ENCODE results near the gene PCDHGA2. TPM values are rescaled to one million over a fixed set of nuclear protein-coding genes. Genes with fewer than 3 reads are reported as not detected.
"Not testable (repeated sequence)": the region's sequence is repeated elsewhere in the genome, so short reads cannot be mapped to it uniquely, and the experiment has no call there.

Gene PCDHGA2
- polyA plus RNA-seq, 3 donors = 6.0 to 7.0 (median 6.8) TPM

- not testable (repeated sequence) for DNase-seq (ENCODE audit: low read depth in 3 of 3, low spot score in 2 of 3)
Measured at GRCh38 chr5:141375444-141376155, 37.0 kb downstream of the PCDHGA2 start.

GRCh38 chr5:141382469-141383294 is 44.1 kb downstream of the PCDHGA2 start, which contains the start of gene PCDHGA7:
TSS of gene PCDHGA7 (plus strand) at chr5:141382742. CDS start at chr5:141382900, 158 bp downstream.
- no peak for DNase-seq (ENCODE audit: low read depth in 3 of 3, low spot score in 2 of 3)

- DNase-seq (ENCODE audit: low read depth in 3 of 3, low spot score in 2 of 3) = no peak
Measured at GRCh38 chr5:141383345-141383744, 44.8 kb downstream of the PCDHGA2 start.

DNA sequence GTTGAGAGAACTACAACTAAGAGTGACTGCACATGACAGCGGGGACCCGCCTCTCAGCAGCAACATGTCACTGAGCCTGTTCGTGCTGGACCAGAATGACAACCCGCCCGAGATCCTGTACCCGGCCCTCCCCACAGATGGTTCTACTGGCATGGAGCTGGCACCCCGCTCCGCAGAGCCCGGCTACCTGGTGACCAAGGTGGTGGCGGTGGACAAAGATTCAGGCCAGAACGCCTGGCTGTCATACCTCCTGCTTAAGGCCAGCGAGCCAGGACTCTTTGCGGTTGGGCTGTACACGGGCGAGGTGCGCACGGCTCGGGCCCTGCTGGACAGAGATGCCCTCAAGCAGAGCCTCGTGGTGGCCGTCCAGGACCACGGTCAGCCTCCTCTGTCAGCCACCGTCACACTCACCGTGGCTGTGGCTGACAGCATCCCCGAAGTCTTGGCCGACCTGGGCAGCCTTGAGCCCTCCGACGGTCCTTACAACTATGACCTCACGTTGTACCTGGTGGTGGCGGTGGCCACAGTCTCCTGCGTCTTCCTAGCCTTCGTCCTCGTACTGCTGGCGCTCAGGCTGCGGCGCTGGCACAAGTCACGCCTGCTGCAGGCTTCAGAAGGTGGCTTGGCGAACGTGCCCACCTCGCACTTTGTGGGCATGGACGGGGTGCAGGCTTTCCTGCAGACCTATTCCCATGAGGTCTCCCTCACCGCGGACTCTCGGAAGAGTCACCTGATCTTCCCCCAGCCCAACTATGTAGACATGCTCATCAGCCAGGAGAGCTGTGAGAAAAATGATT is 46.1 kb downstream of the PCDHGA2 start:
- DNase-seq (ENCODE audit: low read depth in 3 of 3, low spot score in 2 of 3) = no peak

DNA sequence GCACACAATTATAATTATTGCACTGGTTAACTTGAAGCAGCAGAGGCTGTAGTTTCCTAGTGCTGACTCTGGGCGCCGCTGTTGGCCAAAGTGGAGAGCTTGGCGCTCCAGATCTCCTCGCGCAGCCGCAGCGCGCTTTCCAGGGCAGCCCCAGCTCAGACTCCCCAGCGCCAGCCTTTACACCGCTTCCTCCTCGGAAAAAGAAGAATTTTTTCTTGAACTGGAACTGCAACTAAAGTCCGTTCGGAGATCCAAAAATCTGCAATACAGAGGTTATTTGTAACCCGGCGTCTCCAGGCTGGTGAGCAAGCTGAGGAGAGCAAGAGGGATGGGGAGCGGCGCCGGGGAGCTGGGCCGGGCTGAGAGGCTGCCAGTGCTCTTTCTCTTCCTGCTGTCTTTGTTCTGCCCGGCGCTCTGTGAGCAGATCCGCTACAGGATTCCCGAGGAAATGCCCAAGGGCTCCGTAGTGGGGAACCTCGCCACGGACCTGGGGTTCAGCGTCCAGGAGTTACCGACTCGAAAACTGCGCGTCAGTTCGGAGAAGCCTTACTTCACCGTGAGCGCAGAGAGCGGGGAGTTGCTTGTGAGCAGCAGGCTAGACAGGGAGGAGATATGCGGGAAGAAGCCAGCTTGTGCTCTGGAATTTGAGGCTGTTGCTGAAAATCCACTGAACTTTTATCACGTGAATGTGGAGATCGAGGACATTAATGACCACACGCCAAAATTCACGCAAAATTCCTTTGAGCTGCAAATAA is 49.2 kb downstream of the PCDHGA2 start, which contains the start of gene PCDHGB4:
PCDHGB4 (plus strand) TSS at position 142 of the 755 bp plus-strand sequence; CDS start at position 329, 187 bp downstream.
- not testable (repeated sequence) for DNase-seq (ENCODE audit: low read depth in 3 of 3, low spot score in 2 of 3)

DNA sequence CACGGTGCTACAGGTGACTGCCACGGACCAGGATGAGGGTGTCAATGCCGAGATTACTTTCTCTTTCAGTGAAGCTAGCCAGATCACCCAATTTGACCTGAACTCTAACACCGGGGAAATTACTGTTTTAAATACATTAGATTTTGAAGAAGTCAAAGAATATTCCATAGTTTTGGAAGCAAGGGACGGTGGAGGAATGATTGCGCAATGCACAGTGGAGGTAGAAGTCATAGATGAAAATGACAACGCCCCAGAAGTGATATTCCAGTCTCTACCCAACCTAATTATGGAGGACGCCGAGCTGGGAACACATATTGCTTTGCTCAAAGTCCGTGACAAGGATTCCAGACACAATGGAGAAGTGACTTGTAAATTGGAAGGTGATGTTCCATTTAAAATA is 50.1 kb downstream of the PCDHGA2 start:
- no peak for DNase-seq (ENCODE audit: low read depth in 3 of 3, low spot score in 2 of 3)

DNA sequence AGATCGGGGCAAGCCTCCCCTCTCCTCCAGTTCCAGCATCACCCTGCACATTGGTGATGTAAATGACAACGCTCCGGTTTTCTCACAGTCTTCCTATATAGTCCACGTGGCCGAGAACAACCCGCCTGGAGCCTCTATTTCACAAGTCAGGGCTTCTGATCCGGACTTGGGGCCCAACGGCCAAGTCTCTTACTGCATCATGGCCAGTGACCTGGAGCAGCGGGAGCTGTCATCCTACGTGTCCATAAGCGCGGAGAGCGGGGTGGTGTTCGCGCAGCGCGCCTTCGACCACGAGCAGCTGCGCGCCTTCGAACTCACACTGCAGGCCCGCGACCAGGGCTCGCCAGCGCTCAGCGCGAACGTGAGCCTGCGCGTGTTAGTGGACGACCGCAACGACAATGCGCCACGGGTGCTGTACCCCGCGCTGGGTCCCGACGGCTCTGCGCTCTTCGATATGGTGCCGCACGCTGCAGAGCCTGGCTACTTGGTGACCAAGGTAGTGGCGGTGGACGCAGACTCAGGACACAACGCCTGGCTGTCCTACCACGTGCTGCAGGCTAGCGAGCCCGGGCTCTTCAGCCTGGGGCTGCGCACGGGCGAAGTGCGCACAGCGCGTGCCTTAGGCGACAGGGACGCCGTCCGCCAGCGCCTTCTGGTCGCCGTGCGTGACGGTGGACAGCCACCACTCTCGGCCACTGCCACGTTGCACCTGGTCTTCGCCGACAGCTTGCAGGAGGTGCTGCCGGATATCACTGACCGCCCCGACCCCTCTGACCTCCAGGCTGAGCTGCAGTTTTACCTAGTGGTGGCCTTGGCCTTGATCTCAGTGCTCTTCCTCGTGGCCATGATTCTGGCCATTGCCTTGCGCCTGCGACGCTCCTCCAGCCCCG is 50.8 kb downstream of the PCDHGA2 start:
- DNase-seq (ENCODE audit: low read depth in 3 of 3, low spot score in 2 of 3) = no peak

DNA sequence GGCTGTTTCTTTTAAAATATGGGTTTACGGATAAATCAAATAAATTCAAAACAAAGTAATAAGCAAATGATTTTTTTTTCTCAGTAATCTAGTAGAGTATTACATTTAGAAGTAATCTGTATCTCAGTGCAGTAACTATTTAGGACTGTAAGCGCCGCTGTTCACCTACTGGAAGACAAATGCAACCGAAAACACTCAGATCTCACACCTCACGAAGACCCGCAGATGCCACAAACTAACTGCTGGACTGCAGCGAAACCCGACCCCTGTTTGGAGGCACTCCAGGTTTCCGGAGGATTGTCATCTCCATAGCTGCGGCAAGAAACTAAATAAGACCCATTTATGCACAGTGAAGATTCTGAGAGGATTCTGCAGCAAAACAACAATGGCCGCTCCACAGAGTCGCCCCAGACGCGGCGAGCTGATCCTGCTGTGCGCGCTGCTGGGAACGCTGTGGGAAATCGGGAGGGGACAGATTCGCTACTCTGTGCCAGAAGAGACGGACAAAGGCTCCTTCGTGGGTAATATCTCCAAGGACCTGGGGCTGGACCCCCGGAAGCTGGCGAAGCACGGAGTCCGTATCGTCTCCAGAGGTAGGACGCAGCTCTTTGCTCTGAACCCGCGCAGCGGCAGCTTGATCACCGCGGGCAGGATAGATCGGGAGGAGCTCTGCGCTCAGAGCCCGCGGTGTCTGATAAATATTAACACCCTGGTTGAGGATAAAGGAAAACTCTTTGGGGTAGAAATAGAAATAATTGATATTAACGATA is 54.1 kb downstream of the PCDHGA2 start, which contains the start of gene PCDHGA8:
PCDHGA8 (plus strand) TSS at position 205 of the 770 bp plus-strand sequence; CDS start at position 386, 181 bp downstream.
- DNase-seq (ENCODE audit: low read depth in 3 of 3, low spot score in 2 of 3) = no peak

Other genes with a start within 250 kb of the PCDHGA2 start
- gene PCDHB2, start 244.1 kb upstream of the PCDHGA2 start, polyA plus RNA-seq (ENCODE audit: insufficient read length in 3 of 3) = 1 to 10 TPM; 3.8 to 7.9 (median 6.0) TPM
- gene PCDHB3, start 238.3 kb upstream of the PCDHGA2 start, polyA plus RNA-seq (ENCODE audit: insufficient read length in 3 of 3) = 1 to 10 TPM; 2.6 to 4.0 (median 3.4) TPM
- 1 to 10 TPM; 1.8 to 2.9 (median 1.9) TPM for gene PCDHB4, start 216.9 kb upstream of the PCDHGA2 start, polyA plus RNA-seq (ENCODE audit: insufficient read length in 3 of 3)
- gene PCDHB5, start 203.6 kb upstream of the PCDHGA2 start, polyA plus RNA-seq (ENCODE audit: insufficient read length in 3 of 3) = 1 to 10 TPM; 6.6 to 8.5 (median 8.1) TPM
- 1 to 10 TPM; 2.2 to 3.8 (median 3.2) TPM for gene PCDHB6, start 188.7 kb upstream of the PCDHGA2 start, polyA plus RNA-seq (ENCODE audit: insufficient read length in 3 of 3)
- gene PCDHB7, start 166.1 kb upstream of the PCDHGA2 start, polyA plus RNA-seq (ENCODE audit: insufficient read length in 3 of 3) = 1 to 10 TPM; 4.7 to 5.5 (median 5.3) TPM
- 1 to 10 TPM; 1.5 to 4.2 (median 3.2) TPM for gene PCDHB8, start 161.0 kb upstream of the PCDHGA2 start, polyA plus RNA-seq (ENCODE audit: insufficient read length in 3 of 3)
- gene PCDHB16, start 156.4 kb upstream of the PCDHGA2 start, polyA plus RNA-seq (ENCODE audit: insufficient read length in 3 of 3) = 1 to 10 TPM; 3.6 to 7.2 (median 5.0) TPM
- 1 to 10 TPM; 4.3 to 5.0 (median 4.9) TPM for gene PCDHB9, start 151.6 kb upstream of the PCDHGA2 start, polyA plus RNA-seq (ENCODE audit: insufficient read length in 3 of 3)
- 1 to 10 TPM; 5.6 to 9.2 (median 7.9) TPM for gene PCDHB10, start 146.4 kb upstream of the PCDHGA2 start, polyA plus RNA-seq (ENCODE audit: insufficient read length in 3 of 3)
- 1 to 10 TPM; 4.3 to 6.0 (median 5.6) TPM for gene PCDHB11, start 139.1 kb upstream of the PCDHGA2 start, polyA plus RNA-seq (ENCODE audit: insufficient read length in 3 of 3)
- 1 to 10 TPM; 4.7 to 5.8 (median 4.8) TPM for gene PCDHB12, start 130.0 kb upstream of the PCDHGA2 start, polyA plus RNA-seq (ENCODE audit: insufficient read length in 3 of 3)
- 1 to 10 TPM; 5.4 to 6.3 (median 5.6) TPM for gene PCDHB13, start 124.8 kb upstream of the PCDHGA2 start, polyA plus RNA-seq (ENCODE audit: insufficient read length in 3 of 3)
- gene PCDHB14, start 115.4 kb upstream of the PCDHGA2 start, polyA plus RNA-seq (ENCODE audit: insufficient read length in 3 of 3) = 10 to 100 TPM in 1 of 3 donors, 1 to 10 TPM in 2; 7.2 to 10.5 (median 8.5) TPM
- 10 to 100 TPM; 11.3 to 17.3 (median 15.4) TPM for gene PCDHB15, start 93.4 kb upstream of the PCDHGA2 start, polyA plus RNA-seq (ENCODE audit: insufficient read length in 3 of 3)
- gene SLC25A2, start 34.7 kb upstream of the PCDHGA2 start, polyA plus RNA-seq (ENCODE audit: insufficient read length in 3 of 3) = not detected
- 100 to 1,000 TPM; 178 to 194 (median 190) TPM for gene TAF7, start 18.0 kb upstream of the PCDHGA2 start, polyA plus RNA-seq (ENCODE audit: insufficient read length in 3 of 3)
- 1 to 10 TPM in 1 of 3 donors, under 1 TPM in 2; 0.78 to 1.2 (median 0.92) TPM for gene PCDHGA1, start 8.2 kb upstream of the PCDHGA2 start, polyA plus RNA-seq (ENCODE audit: insufficient read length in 3 of 3)
- 1 to 10 TPM; 2.4 to 4.3 (median 3.1) TPM for gene PCDHGA3, start 5.1 kb downstream of the PCDHGA2 start, polyA plus RNA-seq (ENCODE audit: insufficient read length in 3 of 3)
- gene PCDHGB1, start 11.3 kb downstream of the PCDHGA2 start, polyA plus RNA-seq (ENCODE audit: insufficient read length in 3 of 3) = 1 to 10 TPM; 1.3 to 2.1 (median 1.9) TPM
- gene PCDHGA4, start 16.3 kb downstream of the PCDHGA2 start, polyA plus RNA-seq (ENCODE audit: insufficient read length in 3 of 3) = 1 to 10 TPM; 2.2 to 3.2 (median 2.2) TPM
- 1 to 10 TPM; 3.2 to 3.9 (median 3.9) TPM for gene PCDHGB2, start 21.2 kb downstream of the PCDHGA2 start, polyA plus RNA-seq (ENCODE audit: insufficient read length in 3 of 3)
- 1 to 10 TPM; 2.2 to 2.8 (median 2.4) TPM for gene PCDHGA5, start 25.4 kb downstream of the PCDHGA2 start, polyA plus RNA-seq (ENCODE audit: insufficient read length in 3 of 3)
- gene PCDHGB3, start 31.5 kb downstream of the PCDHGA2 start, polyA plus RNA-seq (ENCODE audit: insufficient read length in 3 of 3) = 1 to 10 TPM; 1.4 to 2.6 (median 1.7) TPM
- gene PCDHGA6, start 35.1 kb downstream of the PCDHGA2 start, polyA plus RNA-seq (ENCODE audit: insufficient read length in 3 of 3) = 1 to 10 TPM; 4.2 to 7.8 (median 5.8) TPM
- 1 to 10 TPM; 1.6 to 2.3 (median 2.2) TPM for gene PCDHGA7, start 44.0 kb downstream of the PCDHGA2 start, polyA plus RNA-seq (ENCODE audit: insufficient read length in 3 of 3)
- gene PCDHGB4, start 48.9 kb downstream of the PCDHGA2 start, polyA plus RNA-seq (ENCODE audit: insufficient read length in 3 of 3) = 1 to 10 TPM; 5.3 to 6.0 (median 5.5) TPM
- gene PCDHGA8, start 53.9 kb downstream of the PCDHGA2 start, polyA plus RNA-seq (ENCODE audit: insufficient read length in 3 of 3) = under 1 TPM; 0.29 to 0.40 (median 0.30) TPM
- 1 to 10 TPM; 7.8 to 9.7 (median 8.3) TPM for gene PCDHGB5, start 59.2 kb downstream of the PCDHGA2 start, polyA plus RNA-seq (ENCODE audit: insufficient read length in 3 of 3)
- 1 to 10 TPM; 4.9 to 6.0 (median 5.3) TPM for gene PCDHGA9, start 64.0 kb downstream of the PCDHGA2 start, polyA plus RNA-seq (ENCODE audit: insufficient read length in 3 of 3)
- 1 to 10 TPM; 6.6 to 8.2 (median 6.8) TPM for gene PCDHGB6, start 69.3 kb downstream of the PCDHGA2 start, polyA plus RNA-seq (ENCODE audit: insufficient read length in 3 of 3)
- gene PCDHGA10, start 74.2 kb downstream of the PCDHGA2 start, polyA plus RNA-seq (ENCODE audit: insufficient read length in 3 of 3) = 1 to 10 TPM; 3.1 to 3.5 (median 3.2) TPM
- gene PCDHGB7, start 78.9 kb downstream of the PCDHGA2 start, polyA plus RNA-seq (ENCODE audit: insufficient read length in 3 of 3) = 10 to 100 TPM; 12.4 to 16.9 (median 14.0) TPM
- 1 to 10 TPM; 4.4 to 4.7 (median 4.7) TPM for gene PCDHGA11, start 82.3 kb downstream of the PCDHGA2 start, polyA plus RNA-seq (ENCODE audit: insufficient read length in 3 of 3)
- 1 to 10 TPM in 2 of 3 donors, under 1 TPM in 1; 0.94 to 1.4 (median 1.3) TPM for gene PCDHGA12, start 91.7 kb downstream of the PCDHGA2 start, polyA plus RNA-seq (ENCODE audit: insufficient read length in 3 of 3)
- gene PCDHGC3, start 137.2 kb downstream of the PCDHGA2 start, polyA plus RNA-seq (ENCODE audit: insufficient read length in 3 of 3) = 100 to 1,000 TPM; 103 to 113 (median 107) TPM
- gene PCDHGC4, start 146.3 kb downstream of the PCDHGA2 start, polyA plus RNA-seq (ENCODE audit: insufficient read length in 3 of 3) = 1 to 10 TPM; 2.4 to 2.9 (median 2.9) TPM
- under 1 TPM; 0.27 to 0.32 (median 0.29) TPM for gene PCDHGC5, start 150.3 kb downstream of the PCDHGA2 start, polyA plus RNA-seq (ENCODE audit: insufficient read length in 3 of 3)

All from right renal cortex interstitium (tissue), 3 donors.